G401.6 (cell line): Measurements from ENCODE around the gene STXBP6.
"Not testable (repeated sequence)": the region's sequence is repeated elsewhere in the genome, so short reads cannot be mapped to it uniquely, and the experiment has no call there.

Source experiments
- FAIRE-seq: peaks from 2 replicates; lab custom pipeline; 2012; peaks lifted over from hg19 to GRCh38; lab: Jason Lieb, UNC

Gene STXBP6

DNA sequence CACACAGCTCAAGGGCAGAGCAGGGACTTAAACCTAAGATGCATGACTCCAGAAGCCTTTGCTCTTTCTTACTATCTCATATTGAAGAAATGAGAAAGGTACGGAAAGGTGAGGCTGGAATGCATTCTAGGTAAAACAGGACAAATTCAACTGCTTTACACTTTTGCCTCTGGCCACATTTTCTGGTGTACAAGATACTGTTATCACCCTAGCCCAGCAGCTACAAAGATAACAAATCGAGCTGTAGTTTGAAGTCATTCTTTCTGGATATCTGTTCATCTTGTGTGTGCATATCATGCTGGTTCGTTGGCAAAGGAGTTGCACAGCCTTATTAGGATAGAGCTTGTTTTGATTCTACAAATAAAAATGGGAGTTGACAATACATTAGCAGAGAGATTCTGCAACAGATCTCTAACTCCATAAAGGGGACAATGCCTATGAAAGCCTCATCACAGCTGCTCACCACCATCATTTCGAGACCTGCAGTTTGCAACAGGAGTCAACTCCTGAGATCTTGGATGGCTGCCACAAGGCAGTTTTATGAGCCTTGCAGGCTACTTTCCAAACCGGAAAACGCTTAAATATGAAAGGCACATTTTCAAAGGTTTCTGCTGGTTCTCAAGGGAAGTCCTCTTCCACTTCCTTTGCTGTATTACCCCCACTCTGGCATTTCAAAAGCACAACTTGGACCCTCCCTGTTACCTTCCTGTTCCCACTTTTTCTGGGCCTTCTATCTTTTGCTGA is 64.9 kb downstream of the STXBP6 start:
- no peak for FAIRE-seq

- no peak for FAIRE-seq
Observed at GRCh38 chr14:24982472-24983155, 67.3 kb downstream of the STXBP6 start.

GRCh38 chr14:24979725-24980239 is 70.2 kb downstream of the STXBP6 start:
- no peak for FAIRE-seq

DNA sequence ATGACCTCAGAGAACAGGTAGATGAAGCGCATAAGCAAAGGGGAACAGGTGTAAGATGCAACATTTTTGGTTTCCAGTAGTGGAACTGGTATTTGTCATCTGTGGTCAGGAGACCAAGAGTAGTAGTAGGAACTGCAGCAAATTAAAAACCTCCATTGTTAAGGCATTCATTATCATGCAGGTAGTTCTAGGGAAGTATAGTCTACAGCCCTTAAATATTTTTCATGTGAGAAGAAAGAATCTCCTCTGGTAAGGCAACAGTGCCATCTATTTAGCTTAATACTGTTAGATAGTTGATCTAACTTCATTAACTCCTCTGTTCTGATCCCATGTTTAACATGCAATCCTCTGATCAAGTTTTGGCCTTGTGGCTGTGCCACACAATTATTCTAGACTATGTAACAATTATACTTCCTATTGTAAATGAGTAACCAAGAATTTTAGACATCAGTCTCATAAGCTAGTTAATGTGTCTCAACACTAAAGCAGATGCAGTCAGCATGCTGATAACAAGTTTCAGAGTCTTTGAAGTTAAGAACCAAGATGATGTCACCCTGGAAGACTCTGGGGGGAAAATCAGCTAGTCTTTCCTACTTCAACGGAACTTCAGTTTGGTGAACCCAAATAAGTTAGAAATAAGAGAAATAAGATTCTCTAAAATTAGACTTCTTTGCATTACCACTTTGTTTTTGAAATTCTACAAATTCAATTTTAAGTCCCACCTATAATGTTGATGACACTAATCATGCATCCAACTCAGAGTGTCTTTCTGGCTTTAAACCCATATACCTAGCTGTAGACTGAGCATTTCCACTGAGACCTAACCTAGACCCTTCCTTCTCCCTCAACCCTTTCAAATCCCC is 70.9 kb downstream of the STXBP6 start:
- no peak for FAIRE-seq

- FAIRE-seq = no peak
Observed at GRCh38 chr14:24976602-24977001, 73.3 kb downstream of the STXBP6 start.

DNA sequence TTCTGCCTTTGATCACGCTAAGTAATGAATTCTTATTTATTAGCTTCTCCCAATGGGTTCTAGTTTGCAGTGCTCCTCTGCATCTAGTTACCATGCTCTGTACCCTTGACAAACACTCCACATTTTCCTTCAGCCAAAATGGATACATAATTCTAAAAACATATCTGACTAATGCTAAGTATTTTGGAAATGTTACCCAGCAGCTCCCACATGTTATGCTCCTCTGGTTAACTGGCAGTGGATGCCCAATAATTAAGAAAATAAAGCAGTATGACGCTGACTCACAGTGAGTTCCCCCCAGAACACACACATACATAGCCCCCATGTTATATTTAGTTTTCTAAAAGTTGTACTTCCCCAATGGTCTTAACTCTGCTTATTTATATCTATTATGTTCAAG is 74.6 kb downstream of the STXBP6 start:
- no peak for FAIRE-seq

DNA sequence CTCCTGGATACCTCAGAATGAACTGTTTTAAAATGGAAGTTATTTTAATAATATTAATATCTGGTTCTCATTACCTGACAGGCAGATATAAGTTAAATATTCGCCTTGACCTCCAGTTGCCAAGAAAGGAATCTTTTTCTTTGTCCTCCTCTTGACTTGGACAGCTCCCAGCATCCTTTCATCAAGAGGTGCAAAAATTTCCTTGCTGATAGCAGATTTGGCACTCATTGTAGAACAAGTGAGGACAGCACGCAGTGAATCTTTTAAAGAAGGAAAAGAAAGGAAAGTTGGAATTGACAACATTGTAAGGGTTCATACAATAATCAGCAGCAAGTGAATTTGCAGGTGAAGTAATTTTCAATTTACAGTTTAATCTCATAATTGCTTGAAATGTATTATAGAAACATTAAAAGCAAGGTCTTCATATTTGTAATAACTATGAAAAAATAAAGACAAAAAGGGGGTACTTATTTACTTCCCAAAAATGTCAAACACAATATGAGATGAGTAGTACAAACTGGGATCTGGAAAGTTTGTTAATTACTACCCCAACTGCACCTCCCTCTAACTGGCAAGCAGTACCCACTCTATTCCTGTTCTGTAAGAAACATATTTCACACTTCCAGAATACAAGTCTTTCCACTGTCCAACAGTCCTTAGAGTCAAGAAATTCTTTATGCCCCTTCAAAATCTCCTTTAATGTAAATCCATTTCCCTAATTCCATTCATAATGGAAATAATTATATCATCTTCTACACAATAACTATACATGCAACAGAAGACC is 75.2 kb downstream of the STXBP6 start:
- FAIRE-seq = no peak

DNA sequence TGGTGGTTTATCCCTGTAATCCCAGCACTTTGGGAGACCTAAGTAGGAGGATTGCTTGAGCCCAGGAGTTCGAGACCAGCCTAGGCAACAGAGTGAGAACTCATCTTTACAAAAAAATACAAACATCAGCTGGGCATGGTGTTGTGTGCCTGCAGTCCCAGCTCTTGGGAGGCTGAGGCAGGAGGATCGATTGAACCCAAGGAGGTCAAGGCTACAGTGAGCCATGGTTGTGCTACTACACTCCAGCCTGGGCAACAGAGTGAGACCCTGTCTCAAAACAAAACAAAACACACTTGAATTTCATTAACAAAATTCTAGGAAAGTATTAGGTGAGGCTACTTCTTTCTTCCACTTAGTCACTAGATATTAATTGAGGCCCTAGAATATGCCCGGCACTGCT is 77.1 kb downstream of the STXBP6 start:
- no peak for FAIRE-seq

DNA sequence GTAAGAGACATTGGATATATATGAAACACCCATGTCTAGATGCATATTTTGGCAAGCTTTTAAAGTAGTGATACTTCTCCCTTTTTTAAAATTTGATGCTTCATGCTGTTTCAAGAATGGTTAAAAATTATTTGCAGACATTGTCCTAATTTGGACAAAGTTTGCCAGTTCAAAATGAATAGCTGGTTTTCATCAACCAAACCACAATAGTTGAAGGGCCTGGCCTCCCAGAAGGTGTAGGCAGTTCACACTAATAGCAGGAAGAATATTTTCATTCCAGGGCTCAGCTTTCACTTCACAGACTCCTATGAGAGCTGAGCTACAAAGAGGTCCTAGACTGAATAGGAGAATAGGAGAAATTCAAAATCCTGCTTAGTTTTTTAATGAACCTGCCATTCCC is 78.7 kb downstream of the STXBP6 start:
- FAIRE-seq = no peak

DNA sequence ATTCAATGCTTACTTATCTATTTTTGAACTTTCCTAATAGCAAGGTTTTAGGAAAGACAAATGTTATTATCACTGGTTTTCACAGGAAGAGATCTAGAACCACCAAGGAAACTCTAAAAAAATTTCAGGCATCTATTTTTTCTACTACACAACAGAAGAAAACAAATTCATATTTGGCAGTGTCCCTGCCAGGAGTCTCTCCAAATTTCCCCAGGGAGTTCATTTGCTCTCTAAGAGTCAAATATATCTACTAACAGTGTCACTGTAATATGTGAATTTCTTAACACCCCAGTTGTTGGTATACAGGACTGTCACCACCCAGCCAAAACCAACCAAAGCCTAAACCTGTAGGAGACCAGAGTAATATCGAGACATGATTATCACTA is 83.4 kb downstream of the STXBP6 start:
- no peak for FAIRE-seq

- no peak for FAIRE-seq
Observed at GRCh38 chr14:24965934-24966578, 83.9 kb downstream of the STXBP6 start.

DNA sequence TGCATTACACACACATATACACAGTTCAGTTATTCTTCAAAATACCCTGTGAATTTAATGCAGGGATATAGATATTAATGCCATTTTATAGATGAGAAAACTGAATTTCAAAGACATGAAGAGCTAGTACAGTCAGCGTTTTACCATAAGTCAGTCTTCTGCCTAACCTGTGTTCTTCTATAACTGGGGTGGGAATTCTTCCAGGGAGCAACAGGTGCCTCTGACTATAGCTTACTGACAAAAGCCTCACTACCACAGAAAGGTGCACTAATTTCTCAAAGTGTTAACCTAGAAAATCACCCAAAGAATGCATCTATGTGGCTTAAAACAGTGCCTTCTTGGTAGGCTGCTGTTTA is 84.4 kb downstream of the STXBP6 start:
- FAIRE-seq = no peak

GRCh38 chr14:24964591-24964990 is 85.4 kb downstream of the STXBP6 start:
- no peak for FAIRE-seq

GRCh38 chr14:24964048-24964447 is 85.9 kb downstream of the STXBP6 start:
- FAIRE-seq = no peak

DNA sequence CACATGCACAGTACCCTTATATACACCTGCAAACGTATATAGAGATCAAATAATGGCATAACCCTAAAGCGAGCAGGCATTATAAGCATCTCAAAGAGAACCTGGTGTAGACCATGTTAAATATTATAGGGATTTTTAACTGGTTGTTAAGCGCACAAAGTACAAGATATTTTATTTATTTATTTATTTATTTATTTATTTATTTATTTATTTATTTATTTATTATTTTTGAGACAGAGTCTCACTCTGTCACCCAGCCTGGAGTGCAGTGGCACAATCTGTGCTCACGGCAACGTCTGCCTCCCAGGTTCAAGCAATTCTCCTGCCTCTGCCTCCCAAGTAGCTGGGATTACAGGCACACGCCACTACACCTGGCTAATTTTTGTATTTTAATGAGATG is 87.8 kb downstream of the STXBP6 start:
- not testable (repeated sequence) for FAIRE-seq

GRCh38 chr14:24960816-24961215 is 89.1 kb downstream of the STXBP6 start:
- no peak for FAIRE-seq

DNA sequence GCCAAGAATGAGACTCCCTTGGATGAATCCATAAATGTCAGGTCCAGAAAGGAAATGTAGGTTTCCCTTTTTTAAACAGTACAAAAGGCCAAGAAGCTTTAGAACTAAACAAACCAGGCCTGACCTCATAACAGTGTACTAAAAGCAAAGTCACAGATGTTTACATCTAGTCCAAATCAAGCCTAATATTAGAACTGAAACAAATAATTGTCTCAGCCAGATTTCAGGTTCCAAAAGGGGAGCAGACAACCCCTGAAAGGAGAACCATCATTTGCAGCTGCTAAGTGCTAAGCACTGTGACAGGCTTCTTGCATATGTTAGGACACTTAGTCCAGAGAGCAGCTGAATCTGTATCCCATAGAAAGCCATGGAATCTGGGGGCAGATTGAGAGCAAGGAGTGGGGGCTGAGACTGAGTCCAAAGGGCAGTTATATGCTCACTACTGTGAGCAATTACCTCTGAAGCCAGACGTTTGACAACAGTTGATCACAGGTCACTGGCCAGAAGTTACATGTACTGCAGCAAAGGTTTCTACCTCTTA is 90.1 kb downstream of the STXBP6 start:
- FAIRE-seq = no peak

DNA sequence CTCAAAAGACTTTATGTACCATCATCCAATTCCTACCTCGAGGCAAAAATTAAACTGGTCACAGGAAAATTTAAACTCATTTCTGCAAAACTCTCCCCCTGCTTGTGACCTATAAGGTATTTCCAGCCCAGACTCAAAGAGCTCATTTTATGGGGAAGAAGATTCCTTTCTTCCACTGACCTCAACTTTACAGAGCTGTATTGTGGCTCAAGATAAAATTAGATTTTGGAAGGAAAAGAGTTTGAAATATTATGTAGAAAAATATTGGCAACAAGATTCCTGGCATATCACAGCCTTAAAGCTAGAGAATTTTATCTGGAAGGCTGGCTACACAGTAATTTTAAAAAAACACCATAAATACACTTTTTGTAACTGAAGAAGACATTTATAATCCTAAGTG is 91.7 kb downstream of the STXBP6 start:
- no peak for FAIRE-seq

DNA sequence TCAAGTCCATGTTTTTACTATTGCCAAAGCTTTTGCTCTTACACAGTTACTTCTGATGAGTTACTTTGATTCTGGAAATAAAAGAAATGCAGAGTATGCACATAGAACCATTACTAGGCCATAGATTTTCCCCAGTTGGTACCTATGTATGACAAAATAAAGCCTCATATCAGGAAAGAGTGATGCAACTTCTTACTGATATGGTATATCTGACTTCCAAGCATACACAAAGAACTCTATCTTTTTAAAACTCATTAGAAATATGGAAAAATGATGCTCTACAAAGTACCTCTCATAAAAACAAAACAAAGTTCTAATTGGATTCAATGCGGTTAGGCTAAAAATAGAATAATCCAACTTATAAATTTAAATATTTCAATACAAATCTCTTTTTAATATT is 92.1 kb downstream of the STXBP6 start:
- no peak for FAIRE-seq

GRCh38 chr14:24956104-24956503 is 93.8 kb downstream of the STXBP6 start:
- FAIRE-seq = no peak

GRCh38 chr14:24954700-24955037 is 95.3 kb downstream of the STXBP6 start:
- no peak for FAIRE-seq
